Activated naive CD8-positive, alpha-beta T cell (primary cell): ENCODE measurements around the gene GFER.
"Not testable (repeated sequence)": the region's sequence is repeated elsewhere in the genome, so short reads cannot be mapped to it uniquely, and the experiment has no call there.

ENCODE experiments used
- H3K27ac Mint-ChIP-seq: one replicate; pipeline ENCODE4 v1.8.0; 2021; ENCODE audit warnings: mixed read lengths
- H3K27me3 Mint-ChIP-seq: one replicate; pipeline ENCODE4 v1.8.0; 2021; ENCODE audit warnings: mixed read lengths
- H3K36me3 Mint-ChIP-seq: one replicate; pipeline ENCODE4 v1.8.0; 2021; ENCODE audit warnings: mixed read lengths
- H3K4me1 Mint-ChIP-seq: one replicate; pipeline ENCODE4 v1.8.0; 2021; ENCODE audit warnings: low read depth, mixed read lengths
- H3K4me3 Mint-ChIP-seq: one replicate; pipeline ENCODE4 v1.8.0; 2021; ENCODE audit warnings: mild to moderate bottlenecking, mixed read lengths
- H3K9me3 Mint-ChIP-seq: one replicate; pipeline ENCODE4 v1.8.0; 2021; ENCODE audit warnings: low read depth, mixed read lengths

Gene GFER

DNA sequence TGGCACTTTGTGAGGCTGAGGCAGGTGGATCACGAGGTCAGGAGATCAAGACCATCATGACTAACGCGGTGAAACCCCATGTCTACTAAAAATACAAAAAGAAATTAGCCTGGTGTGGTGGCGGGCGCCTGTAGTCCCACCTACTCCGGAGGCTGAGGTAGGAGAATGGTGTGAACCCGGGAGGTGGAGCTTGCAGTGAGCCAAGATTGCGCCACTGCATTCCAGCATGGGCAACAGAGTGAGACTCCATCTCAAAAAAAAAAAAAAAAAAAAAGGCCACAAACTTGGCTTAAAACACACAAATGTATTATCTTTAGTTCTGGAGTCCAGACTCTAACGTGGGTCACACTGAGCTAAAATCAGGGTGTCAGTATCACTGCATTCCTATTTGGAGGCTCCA is 27.7 kb downstream of the GFER start:
- Mint-ChIP-seq H3K4me3 (peak overlapping the region; percentile 38), H3K4me1 (peaks cover 24% of the 10 kb centered on the region)
- not testable (repeated sequence) for H3K27ac Mint-ChIP-seq, H3K36me3 Mint-ChIP-seq, H3K9me3 Mint-ChIP-seq, H3K27me3 Mint-ChIP-seq

DNA sequence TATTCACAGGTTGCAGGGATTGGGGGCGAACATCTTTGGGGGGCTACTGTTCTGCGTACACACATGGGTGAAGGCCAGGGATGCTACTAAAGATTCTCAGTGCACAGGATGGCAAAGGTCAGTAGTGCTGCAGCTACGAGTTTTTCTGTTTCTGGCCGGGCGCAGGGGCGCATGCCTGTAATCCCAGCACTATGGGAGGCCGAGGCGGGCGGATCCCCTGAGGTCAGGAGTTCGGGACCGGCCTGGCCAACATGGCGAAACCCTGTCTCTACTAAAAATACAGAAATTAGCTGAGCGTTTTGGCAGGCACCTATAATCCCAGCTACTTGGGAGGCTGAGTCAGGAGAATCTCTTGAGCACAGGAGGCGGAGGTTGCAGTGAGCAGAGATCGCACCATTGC is 29.5 kb downstream of the GFER start:
- no peaks in the 10 kb centered on the region for H3K9me3 Mint-ChIP-seq
- no peak overlapping the region for H3K27ac Mint-ChIP-seq
- H3K36me3 Mint-ChIP-seq, result peaks cover under 1% of the 10 kb centered on the region
- H3K4me3 Mint-ChIP-seq, result no peak overlapping the region
- H3K4me1 Mint-ChIP-seq, result peaks cover 10% of the 10 kb centered on the region
- no peaks in the 10 kb centered on the region for H3K27me3 Mint-ChIP-seq

DNA sequence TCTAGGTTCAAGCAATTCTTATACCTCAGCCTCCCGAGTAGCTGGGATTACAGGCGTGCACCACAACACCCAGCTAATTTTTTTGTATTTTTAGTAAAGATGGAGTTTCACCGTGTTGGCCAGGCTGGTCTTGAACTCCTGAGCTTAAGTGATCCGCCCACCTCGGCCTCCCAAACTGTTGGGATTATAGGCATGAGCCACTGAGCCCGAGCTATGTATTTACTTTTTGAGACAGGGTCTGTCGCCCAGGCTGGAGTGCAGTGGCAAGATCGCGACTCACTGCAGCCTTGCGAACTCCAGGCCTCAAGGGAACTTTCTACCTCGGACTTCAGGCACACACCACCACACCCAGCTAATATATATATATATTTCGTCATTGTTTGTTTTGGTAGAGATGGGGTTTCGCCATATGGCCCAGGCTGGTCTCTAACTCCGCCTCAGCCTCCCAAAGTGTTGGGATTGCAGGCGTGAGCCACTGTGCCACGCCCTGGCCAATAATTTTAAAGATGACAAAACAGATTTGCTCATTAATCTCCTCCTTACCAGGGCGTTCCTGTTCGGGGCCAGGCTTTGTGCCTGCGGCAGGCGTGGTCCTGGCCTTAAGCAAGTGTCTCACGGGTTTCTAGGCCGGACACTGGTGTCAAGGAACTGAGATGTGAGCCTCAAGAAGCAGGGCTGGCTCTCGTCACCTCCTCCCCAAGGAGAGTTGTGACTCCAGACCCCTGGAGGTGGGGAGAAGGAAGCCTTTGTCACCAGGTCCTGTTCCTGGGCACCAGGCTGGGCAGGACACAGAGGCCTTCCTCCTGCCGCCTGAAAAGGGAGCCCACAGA is 31.3 kb downstream of the GFER start:
- no peak overlapping the region for H3K4me3 Mint-ChIP-seq
- no peaks in the 10 kb centered on the region for H3K36me3 Mint-ChIP-seq
- H3K9me3 Mint-ChIP-seq, result no peaks in the 10 kb centered on the region
- H3K27ac Mint-ChIP-seq, result no peak overlapping the region
- peaks cover 4% of the 10 kb centered on the region for H3K4me1 Mint-ChIP-seq
- H3K27me3 Mint-ChIP-seq, result no peaks in the 10 kb centered on the region

DNA sequence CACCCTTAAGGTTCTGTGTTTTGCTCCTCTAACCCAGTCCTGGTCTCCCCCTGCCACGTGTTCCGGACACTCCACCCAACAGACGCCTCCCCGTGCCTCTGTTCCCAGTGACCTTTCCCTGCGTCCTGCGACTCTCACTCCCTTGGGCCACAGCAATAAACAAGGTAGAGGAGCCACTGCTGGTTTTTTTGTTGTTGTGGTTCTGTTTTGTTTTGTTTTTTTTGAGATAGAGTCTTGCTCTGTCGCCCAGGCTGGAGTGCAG is 31.9 kb downstream of the GFER start:
- Mint-ChIP-seq H3K27me3 (no peaks in the 10 kb centered on the region), H3K4me3 (no peak overlapping the region), H3K9me3 (no peaks in the 10 kb centered on the region), H3K36me3 (no peaks in the 10 kb centered on the region), H3K4me1 (peaks cover 5% of the 10 kb centered on the region), H3K27ac (no peak overlapping the region)

DNA sequence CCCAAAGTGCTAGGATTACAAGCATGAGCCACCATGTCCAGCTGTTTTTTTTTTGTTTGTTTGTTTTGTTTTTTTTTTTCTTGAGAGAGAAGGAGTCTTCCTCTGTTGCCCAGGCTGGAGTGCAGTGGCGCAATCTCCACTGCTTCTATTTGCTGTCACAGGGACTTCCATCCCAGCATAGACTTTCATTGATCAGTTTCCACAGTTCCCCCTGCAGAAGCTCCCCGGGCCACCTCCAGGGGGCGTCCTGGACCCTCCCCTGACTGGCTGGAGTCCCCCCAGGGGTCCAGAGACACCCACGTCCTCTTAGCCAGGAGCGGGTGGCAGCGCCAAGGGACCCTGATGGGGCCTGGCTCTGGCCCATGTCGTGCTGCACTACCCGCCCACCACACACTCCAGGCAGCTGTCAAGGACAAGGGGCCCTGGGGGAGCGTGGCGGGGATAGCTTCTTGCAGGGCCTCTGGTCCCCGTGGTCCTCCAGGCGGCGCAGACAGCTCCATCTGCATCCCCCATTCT is 32.5 kb downstream of the GFER start:
- no peaks in the 10 kb centered on the region for H3K36me3 Mint-ChIP-seq
- H3K4me1 Mint-ChIP-seq, result peaks cover 5% of the 10 kb centered on the region
- no peak overlapping the region for H3K27ac Mint-ChIP-seq
- H3K4me3 Mint-ChIP-seq, result no peak overlapping the region
- no peaks in the 10 kb centered on the region for H3K9me3 Mint-ChIP-seq
- H3K27me3 Mint-ChIP-seq, result no peaks in the 10 kb centered on the region

DNA sequence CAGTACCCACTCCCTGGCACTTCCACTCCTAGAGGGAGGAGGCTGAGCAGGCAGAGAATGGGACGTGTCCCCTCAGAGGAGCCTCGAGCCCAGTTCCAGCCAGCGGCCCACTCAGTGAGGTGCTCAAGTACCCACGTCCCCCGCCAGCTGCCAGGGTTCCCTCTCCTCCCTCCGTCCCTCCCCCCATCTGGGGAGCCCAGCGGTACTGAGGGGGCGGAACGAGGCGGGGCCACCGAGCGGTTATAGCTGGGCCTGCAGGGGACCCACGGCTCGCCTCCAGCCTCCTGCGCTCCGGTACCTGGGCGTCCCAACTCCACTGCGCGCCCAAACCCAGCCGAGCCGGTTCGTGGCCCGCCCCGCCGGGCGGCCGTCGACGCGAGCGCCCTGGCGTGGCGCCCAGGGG is 35.5 kb downstream of the GFER start, which contains the start of gene NPW:
TSS of gene NPW (plus strand) at position 268 of the 403 bp plus-strand sequence.
- H3K36me3 Mint-ChIP-seq, result no peaks in the 10 kb centered on the region

DNA sequence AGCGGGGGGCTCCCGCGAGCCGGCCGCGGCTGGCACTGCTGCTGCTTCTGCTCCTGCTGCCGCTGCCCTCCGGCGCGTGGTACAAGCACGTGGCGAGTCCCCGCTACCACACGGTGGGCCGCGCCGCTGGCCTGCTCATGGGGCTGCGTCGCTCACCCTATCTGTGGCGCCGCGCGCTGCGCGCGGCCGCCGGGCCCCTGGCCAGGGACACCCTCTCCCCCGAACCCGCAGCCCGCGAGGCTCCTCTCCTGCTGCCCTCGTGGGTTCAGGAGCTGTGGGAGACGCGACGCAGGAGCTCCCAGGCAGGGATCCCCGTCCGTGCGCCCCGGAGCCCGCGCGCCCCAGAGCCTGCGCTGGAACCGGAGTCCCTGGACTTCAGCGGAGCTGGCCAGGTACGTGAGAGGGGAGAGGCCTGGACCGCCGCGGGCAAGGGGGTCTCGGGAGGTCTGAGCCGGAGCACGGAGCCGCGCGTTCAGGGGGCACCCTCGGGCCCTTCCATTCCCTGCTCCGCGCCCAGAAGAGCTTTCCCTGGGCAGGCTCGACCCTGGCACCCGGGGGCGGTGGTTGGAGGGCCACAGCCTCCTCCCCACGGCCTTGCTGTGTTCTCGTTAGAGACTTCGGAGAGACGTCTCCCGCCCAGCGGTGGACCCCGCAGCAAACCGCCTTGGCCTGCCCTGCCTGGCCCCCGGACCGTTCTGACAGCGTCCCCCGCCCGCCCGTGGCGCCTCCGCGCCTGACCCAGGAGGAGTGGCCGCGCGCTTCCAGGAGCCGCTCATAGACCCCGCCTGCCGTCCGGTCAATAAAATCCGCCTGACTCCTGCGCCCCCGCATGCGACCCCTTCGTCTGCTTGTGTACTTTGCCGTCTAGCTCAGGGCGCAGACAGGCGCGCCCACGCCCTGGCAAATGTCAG is 36.2 kb downstream of the GFER start:
- no peaks in the 10 kb centered on the region for H3K36me3 Mint-ChIP-seq
- H3K4me1 Mint-ChIP-seq, result peaks cover 17% of the 10 kb centered on the region
- H3K4me3 Mint-ChIP-seq, result peak overlapping the region; percentile 76
- H3K9me3 Mint-ChIP-seq, result no peaks in the 10 kb centered on the region
- peaks cover 4% of the 10 kb centered on the region for H3K27me3 Mint-ChIP-seq
- no peak overlapping the region for H3K27ac Mint-ChIP-seq

More for the DNA sequence above, 35.5 kb downstream of the GFER start, which contains the start of gene NPW:
- Mint-ChIP-seq H3K27me3 (peaks cover 4% of the 10 kb centered on the region), H3K9me3 (no peaks in the 10 kb centered on the region), H3K27ac (no peak within 1 kb of the TSS), H3K4me3 (peak within 1 kb of the TSS; percentile 76), H3K4me1 (peaks cover 17% of the 10 kb centered on the region)

DNA sequence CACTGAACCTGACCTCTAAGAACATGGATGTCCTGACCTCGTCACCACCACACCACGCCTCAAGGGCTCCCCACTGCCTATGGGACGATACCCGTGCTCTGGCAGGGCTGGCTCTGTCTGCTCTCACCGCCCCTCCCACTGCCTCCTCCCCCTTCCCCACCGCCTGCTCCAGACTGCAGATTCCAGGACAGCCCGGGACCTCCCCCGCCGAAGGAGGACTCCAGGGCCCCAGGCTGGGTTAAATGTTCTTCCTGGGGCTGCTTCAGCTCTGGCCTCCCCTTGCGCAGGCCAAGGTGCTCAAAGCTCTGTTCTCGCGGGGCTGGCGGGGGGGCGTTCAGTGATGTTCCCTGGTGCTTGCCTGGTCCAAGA is 38.7 kb downstream of the GFER start:
- H3K4me3 Mint-ChIP-seq, result peak overlapping the region; percentile 67
- H3K27me3 Mint-ChIP-seq, result peaks cover 4% of the 10 kb centered on the region
- H3K27ac Mint-ChIP-seq, result no peak overlapping the region
- no peaks in the 10 kb centered on the region for H3K9me3 Mint-ChIP-seq
- no peaks in the 10 kb centered on the region for H3K36me3 Mint-ChIP-seq
- H3K4me1 Mint-ChIP-seq, result peaks cover 24% of the 10 kb centered on the region

DNA sequence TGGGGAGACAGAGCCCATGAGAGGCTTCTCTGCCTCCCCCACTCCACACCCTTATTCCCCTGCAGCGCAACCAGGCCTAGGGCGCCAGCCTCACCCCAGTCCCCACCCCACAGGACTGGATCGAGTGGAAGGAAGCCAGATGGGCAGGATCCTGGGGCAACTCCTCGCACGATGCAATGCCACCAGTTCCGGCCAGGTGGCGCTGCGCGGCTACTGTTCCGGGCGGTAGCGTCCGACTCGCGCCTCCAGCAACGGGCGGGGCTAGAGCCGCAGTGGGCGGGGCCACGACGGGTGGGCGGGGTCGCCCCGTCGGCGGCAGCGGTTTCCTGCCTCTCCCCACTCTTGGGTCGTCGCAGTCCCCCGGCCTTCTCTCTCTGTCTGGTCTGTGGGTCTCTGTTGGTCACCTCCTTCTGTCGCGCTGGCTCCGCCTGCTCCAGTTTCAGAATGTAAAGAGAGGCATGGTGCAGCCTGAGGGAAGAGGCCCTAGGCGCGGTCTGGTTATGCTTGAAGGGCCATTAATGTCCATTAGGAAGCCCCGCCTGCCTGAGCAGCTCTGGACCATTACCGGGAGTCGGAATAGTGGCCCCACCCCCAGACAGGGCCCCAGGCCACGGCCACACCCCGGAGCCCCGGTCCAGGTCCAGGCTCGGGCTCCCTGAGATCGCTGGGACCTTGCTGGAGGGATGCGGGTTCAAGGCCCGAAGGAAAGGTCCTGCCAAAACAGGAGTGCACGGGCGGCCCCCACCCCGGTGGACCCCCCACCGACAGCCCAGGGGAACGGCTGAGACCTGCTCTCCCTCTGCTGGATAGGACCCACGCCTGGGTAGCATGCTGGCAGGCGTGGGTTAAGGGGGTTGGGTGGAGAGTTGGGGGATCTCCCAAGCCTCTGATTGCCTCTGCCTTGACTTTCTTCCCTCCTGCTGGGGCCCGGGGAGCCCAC is 39.4 kb downstream of the GFER start:
- H3K36me3 Mint-ChIP-seq, result no peaks in the 10 kb centered on the region
- H3K9me3 Mint-ChIP-seq, result no peaks in the 10 kb centered on the region
- peaks cover 24% of the 10 kb centered on the region for H3K4me1 Mint-ChIP-seq
- peaks cover 4% of the 10 kb centered on the region for H3K27me3 Mint-ChIP-seq
- H3K4me3 Mint-ChIP-seq, result peak overlapping the region; percentile 67
- H3K27ac Mint-ChIP-seq, result no peak overlapping the region

DNA sequence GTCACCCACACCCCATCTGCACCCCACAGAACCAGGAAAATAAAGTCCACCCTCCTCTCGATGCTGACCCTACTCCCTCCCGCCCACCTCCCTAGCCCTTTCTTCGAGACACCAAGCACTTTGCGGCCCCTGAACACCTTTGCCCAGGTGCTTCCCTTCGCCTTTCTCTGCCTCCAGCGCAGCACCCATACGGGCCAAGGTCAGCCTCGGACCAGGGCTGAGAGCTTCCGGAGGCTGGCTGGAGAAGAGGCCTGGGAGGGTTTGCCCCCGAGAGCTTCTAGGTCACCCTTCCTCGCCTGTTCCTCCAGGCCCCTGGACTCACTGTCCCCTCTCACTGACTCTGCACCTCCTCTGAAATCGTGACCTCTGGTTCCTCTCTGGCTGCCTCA is 40.0 kb downstream of the GFER start:
- Mint-ChIP-seq H3K36me3 (no peaks in the 10 kb centered on the region), H3K27me3 (peaks cover 4% of the 10 kb centered on the region), H3K27ac (no peak overlapping the region), H3K4me1 (peaks cover 22% of the 10 kb centered on the region), H3K4me3 (peak overlapping the region; percentile 13), H3K9me3 (no peaks in the 10 kb centered on the region)

DNA sequence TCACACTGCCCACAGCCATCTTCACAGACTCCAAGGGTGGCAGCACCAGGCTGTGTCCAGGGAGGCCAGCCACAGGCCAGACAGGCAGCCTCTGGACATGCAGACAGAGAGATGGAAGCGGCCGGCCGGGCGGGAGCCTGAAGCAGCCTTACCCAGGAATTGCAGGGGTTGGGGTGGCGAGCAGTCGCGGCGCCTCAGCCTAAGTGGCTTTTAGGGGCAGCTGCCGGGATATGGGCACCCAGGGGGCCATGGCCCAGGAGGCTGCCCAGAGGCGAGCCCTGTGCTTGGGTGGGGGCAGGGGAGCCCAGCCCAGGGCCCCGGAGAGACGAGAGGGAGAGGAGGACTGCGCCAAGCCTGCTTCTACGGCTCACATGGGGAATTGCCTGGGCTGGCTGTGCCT is 41.3 kb downstream of the GFER start:
- no peaks in the 10 kb centered on the region for H3K9me3 Mint-ChIP-seq
- peaks cover 4% of the 10 kb centered on the region for H3K27me3 Mint-ChIP-seq
- H3K27ac Mint-ChIP-seq, result no peak overlapping the region
- no peak overlapping the region for H3K4me3 Mint-ChIP-seq
- H3K4me1 Mint-ChIP-seq, result peaks cover 22% of the 10 kb centered on the region
- no peaks in the 10 kb centered on the region for H3K36me3 Mint-ChIP-seq

DNA sequence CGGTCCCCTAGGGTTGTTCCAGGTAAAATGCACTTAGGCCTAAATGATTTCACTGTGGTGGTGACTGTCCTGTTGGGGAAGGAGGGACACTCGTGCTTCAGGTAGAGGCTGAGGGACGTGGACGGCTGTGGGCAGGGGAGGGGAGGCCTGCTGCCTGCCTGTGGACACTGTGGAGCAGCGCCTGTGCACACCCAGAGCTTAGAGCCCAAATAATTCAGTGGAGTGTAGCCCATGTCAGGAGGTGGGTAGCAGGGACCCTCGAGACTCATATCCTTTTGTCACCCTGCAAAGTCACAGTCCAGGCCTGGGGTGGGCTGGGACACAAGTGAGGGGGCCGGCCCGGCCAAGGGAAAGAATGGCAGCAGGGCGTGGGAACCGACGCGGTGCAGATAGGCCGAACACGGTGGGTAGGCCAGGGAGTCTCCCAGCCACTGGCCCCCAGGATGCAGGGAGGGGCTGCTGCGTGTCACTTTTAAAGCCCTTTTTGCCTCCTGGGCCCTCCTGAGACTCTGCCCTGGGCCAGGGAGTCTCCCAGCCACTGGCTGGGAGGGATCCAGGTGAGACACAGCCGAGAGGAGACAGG is 42.0 kb downstream of the GFER start:
- Mint-ChIP-seq H3K4me3 (peak overlapping the region; percentile 44), H3K36me3 (no peaks in the 10 kb centered on the region), H3K27ac (no peak overlapping the region), H3K4me1 (peaks cover 19% of the 10 kb centered on the region), H3K9me3 (no peaks in the 10 kb centered on the region), H3K27me3 (peaks cover 4% of the 10 kb centered on the region)

DNA sequence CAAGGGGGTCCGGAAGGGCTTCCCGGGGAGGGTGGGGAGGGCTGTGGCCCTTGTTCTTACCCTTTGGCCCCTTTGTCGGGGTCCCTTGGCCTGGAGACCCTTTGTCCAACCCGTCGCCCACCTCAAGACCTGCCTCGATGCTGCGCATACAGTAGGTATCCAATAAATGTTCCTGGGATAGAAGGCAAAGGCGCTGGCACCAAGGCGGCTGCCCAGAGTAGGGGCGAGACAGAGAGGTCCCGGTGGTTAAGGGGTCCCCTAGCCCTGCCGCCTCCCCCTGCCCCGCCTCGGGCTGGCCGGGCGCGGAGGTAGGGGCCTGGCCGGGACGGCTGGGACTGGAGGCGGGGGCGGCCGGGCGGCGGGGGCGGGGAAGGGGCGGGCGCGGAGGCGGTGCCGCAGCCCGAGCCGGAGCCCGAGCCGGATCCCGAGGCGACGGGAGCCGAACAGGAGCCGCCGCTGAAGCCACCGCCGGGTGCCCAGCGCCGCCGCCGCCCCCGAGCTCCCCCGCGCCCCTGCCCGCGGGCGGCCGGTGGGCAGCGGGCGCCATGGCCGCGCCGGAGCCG is 42.5 kb downstream of the GFER start, which contains the start of gene NHERF2:
TSS of gene NHERF2 (plus strand) at position 442 of the 563 bp plus-strand sequence. CDS start at position 546, 104 bp downstream.
- H3K4me1 Mint-ChIP-seq, result peaks cover 19% of the 10 kb centered on the region
- no peaks in the 10 kb centered on the region for H3K9me3 Mint-ChIP-seq
- no peaks in the 10 kb centered on the region for H3K36me3 Mint-ChIP-seq
- H3K27me3 Mint-ChIP-seq, result peaks cover 3% of the 10 kb centered on the region
- peak within 1 kb of the TSS; percentile 78 for H3K4me3 Mint-ChIP-seq
- no peak within 1 kb of the TSS for H3K27ac Mint-ChIP-seq
